Omental fat pad (tissue), 4 donors: ENCODE data around the gene LRP5. TPM values are rescaled to one million over a fixed set of nuclear protein-coding genes. Genes with fewer than 3 reads are reported as not detected.

ENCODE experiments used
- ATAC-seq: fragments of 150-250 bp; one replicate; pipeline ENCODE4 v1.9.1; 2016; ENCODE audit warnings: mild to moderate bottlenecking, moderate library complexity; ENCODE audit not compliant: low FRiP score
- DNase-seq: peaks from one replicate; pipeline ENCODE4 v3.0.0-alpha.2; 2019; ENCODE audit warnings: low spot score
- total RNA-seq, 4 donors: library from RNA; depleted of rRNA; stranded (reverse); fragments of >200 nt; gene quantifications; one replicate each; pipeline ENCODE4 v1.1.0, GENCODE V29; 2016
- TF ChIP-seq, protein P1 (sequence below), 3 donors: fragments of 450-650 bp; IDR thresholded peaks; one replicate each; pipeline ENCODE4 v1.5.1; 2016 to 2017; ENCODE audit warnings: antibody characterized with exemption in 3 of 3, mild to moderate bottlenecking in 3 of 3, moderate library complexity in 2 of 3

The LRP5 gene
- total RNA-seq, 4 donors from 2014 or later = 18.0 to 44.5 (median 34.6) TPM

DNA sequence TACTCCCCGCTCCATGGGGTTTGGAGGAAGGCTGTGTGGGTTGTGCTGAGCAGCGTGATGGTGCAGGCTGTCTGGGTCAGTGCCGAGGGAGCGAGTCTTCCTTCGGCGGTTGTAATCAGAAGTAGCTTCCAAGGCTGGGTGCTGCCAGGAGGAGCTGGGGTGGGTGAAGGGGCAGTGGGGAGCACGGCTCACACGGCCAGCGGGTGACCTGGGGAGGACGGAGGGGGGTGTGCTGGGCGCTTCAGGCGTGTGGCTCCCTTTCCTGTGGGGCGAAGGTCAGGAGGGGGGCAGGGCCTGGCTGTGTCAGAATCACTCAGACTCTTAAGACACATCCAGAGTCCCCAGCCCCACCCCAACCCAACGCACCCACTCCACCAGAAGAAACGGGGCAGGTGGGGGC lies 60.2 kb downstream of the LRP5 start:
- TF ChIP-seq, protein P1, sequence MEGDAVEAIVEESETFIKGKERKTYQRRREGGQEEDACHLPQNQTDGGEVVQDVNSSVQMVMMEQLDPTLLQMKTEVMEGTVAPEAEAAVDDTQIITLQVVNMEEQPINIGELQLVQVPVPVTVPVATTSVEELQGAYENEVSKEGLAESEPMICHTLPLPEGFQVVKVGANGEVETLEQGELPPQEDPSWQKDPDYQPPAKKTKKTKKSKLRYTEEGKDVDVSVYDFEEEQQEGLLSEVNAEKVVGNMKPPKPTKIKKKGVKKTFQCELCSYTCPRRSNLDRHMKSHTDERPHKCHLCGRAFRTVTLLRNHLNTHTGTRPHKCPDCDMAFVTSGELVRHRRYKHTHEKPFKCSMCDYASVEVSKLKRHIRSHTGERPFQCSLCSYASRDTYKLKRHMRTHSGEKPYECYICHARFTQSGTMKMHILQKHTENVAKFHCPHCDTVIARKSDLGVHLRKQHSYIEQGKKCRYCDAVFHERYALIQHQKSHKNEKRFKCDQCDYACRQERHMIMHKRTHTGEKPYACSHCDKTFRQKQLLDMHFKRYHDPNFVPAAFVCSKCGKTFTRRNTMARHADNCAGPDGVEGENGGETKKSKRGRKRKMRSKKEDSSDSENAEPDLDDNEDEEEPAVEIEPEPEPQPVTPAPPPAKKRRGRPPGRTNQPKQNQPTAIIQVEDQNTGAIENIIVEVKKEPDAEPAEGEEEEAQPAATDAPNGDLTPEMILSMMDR (IDR thresholded peaks at IDR 0.05) = no peak
- no peak for DNase-seq
- no peak for ATAC-seq

DNA sequence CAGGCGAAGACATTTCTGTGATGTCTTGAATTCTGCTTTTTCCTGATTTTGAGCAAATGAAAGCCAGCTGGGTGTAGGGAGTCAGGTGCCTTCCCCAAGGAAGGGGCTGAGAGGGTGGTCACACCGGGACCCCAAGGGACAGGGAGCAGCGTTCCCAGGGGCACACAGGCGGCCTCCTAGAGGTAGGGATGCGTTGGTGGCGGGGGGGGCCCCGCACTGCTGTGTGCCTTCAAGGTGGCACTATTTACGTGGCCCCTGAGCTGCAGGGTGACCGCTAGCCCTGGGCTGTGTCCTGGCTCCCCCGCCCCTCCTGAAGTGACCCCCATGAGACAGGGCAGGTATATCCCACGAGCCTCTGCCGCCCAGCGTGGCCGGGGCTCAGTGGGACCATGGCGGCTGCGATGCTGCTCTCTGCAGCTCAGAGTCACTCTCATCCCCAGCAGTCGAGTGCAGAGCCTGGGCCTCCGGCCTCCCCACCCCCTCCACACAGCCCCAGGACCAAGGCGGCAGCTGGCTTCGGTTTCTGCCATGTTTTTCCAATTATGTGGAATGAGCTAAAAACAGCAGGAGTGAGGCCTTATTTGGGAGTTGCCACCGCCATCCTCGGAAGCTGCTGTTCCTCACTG lies 60.9 kb downstream of the LRP5 start:
- DNase-seq (no peak), ATAC-seq (no peak)
- TF ChIP-seq, protein P1 (IDR thresholded peaks at IDR 0.05) = no peak

DNA sequence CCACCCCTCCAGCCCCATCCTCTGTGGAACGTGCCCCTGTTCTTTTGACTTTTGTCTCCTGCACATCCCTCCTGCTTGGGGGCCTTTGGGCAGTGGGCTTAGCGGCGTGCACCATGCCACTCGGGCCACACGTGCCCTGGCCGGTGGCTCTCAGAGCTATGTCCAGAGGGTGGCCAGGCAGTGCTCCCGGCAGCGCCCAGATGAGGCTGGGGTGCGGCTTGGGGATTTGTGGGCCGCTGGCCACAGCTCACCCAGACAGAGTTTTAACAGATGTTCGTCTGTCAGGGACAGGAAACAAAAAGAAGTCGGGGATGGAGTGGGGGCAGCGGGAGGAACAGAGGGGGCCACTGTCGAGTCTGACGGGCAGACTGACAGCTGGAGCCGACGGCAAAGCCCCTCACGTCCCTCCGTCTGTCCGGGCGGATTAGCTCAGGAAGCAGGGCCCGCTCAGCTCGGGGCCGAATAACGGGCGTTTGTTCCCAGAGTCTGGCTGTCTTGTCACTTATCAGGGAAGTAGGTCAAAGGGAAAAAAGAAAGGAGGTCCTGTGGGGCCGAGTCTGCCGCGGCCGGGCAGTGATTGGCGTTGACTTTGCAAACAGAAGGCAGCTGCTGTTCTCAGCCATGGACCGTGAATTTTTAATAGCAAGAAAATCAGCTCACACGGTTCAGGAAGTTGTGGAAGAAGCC lies 61.6 kb downstream of the LRP5 start:
- DNase-seq = no peak
- ATAC-seq = no peak
- TF ChIP-seq, protein P1 (IDR thresholded peaks at IDR 0.05) = no peak

DNA sequence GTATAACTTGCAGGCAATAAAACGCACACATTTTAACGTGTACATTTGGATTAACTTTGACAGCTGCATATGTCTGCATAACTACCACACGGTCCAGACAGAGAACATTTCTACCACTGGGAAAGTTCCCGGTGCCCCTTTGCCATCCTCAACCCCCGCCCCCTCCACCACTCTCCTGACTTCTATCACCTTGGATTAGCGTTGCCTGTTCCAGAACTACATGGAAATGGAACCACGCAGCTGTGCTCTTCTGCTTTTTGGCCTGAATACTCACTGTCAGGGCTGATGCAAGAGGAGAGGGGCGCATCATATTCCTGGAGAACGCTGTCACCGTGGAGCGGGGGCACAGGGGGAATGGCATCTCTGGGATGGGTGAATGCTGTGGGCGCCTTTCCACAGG lies 62.1 kb downstream of the LRP5 start:
- DNase-seq (no peak), ATAC-seq (no peak)
- TF ChIP-seq, protein P1 (IDR thresholded peaks at IDR 0.05) = no peak

DNA sequence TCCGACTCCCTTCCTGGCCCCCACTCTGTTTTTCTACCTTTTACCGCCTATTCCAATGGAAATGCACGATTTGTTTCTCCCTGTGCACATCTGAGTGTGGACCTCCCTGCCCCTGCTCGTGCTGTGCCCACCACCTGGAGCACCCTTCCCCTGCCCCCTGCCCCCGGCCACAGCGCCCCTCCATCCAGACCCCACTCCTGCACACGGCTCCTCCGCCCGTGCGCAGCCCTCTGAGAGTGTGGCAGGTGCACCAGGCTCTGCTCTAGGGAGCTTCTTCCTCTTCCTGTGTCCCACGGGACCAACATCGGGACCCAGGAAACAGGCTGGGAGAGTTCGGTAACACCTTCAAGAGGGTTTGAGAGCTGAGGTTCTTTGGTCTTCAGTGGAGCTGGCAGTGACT lies 62.9 kb downstream of the LRP5 start:
- TF ChIP-seq, protein P1 (IDR thresholded peaks at IDR 0.05) = no peak
- ATAC-seq = no peak
- no peak for DNase-seq

DNA sequence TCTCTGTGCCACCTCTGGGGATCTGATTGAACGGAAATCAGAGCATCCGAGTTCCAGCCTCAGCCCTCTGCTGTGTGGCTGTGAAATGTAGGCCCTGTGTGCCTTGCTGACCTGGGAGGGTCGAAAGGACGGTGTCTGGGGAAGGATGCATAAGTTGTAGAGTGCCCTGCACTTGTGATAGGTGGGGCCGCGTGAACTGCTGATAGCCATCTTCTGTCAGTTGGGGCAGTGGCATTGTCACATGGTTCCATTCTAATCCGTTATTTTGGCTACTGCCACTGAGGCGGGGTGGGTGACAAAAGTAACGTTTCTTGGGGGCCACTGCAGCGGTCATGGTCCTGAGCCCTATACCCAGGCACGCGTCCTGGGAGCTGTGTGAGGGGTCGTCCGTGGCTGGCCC lies 63.4 kb downstream of the LRP5 start:
- DNase-seq (no peak), ATAC-seq (no peak)
- TF ChIP-seq, protein P1 (IDR thresholded peaks at IDR 0.05) = no peak

DNA sequence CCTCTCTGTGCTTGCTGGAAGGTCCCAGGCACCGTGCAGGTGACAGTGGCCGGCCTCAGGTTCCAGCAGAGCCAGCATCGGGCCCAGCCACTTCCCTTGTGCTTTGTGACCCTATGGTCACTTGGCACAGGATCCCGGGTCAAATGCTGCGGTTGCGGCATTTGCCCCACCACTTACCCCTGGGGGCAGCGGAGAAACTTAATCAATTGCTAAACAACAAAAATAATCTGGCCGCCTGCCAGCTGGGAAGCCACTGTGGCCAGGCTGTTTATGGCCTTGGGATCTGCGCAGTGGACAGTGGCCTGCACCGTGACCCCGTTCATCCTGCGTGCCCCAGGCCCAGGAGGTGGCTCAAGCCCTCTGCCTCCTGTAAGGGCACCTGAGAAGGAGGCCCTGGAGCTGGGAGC lies 65.0 kb downstream of the LRP5 start:
- no peak for DNase-seq
- ATAC-seq = no peak

More for the DNA sequence above, 65.0 kb downstream of the LRP5 start:
- TF ChIP-seq, protein P1 (IDR thresholded peaks at IDR 0.05) = no peak
